ENCODE results near the gene SLC15A4. TPM values are rescaled to one million over a fixed set of nuclear protein-coding genes. Genes with fewer than 3 reads are reported as not detected.

Gene SLC15A4
- total and polyA plus RNA-seq, 4 experiments from 2014 or later = 2.0 to 14.6 (median 10.0) TPM

GRCh38 chr12:128747441-128747840, 76.3 kb downstream of the SLC15A4 start:
- Mint-ChIP-seq H3K27me3 (peaks cover 2% of the 10 kb centered on the region in 2 donors), H3K4me1 (peaks cover 0 to 1% (median 0%) of the 10 kb centered on the region in 4 donors), H3K36me3 (no peaks in the 10 kb centered on the region), H3K9me3 (peaks cover 0 to 3% (median 0%) of the 10 kb centered on the region in 8 donors), H3K27ac (no peak overlapping the region), H3K4me3 (no peak overlapping the region)
- ChIA-PET POLR2A (ENCODE audit: partially characterized antibody) (no interaction called here), CTCF (ENCODE audit: partially characterized antibody) (no interaction called here)
- no peak for DNase-seq
- intact Hi-C loops (cut with micrococcal nuclease) = no loop called here
- Histone ChIP-seq H3K27me3 (ENCODE audit: insufficient read depth, low read length) (no peaks in the 10 kb centered on the region), H3K4me3 (ENCODE audit: low read length in 2 of 2) (no peak overlapping the region), H3K4me1 (ENCODE audit: insufficient read depth, low read length) (no peaks in the 10 kb centered on the region), H3K9me3 (ENCODE audit: control insufficient read depth in 1 of 2, low read length in 2 of 2) (no peaks in the 10 kb centered on the region), H3K27ac (ENCODE audit: low read depth, low read length) (no peak overlapping the region), H3K36me3 (ENCODE audit: insufficient read depth, low read length) (no peaks in the 10 kb centered on the region)

- Histone ChIP-seq H3K27ac (ENCODE audit: low read depth, low read length) (no peak overlapping the region), H3K27me3 (ENCODE audit: insufficient read depth, low read length) (no peaks in the 10 kb centered on the region), H3K4me1 (ENCODE audit: insufficient read depth, low read length) (no peaks in the 10 kb centered on the region), H3K9me3 (ENCODE audit: control insufficient read depth in 1 of 2, low read length in 2 of 2) (no peaks in the 10 kb centered on the region), H3K4me3 (ENCODE audit: low read length in 2 of 2) (no peak overlapping the region), H3K36me3 (ENCODE audit: insufficient read depth, low read length) (no peaks in the 10 kb centered on the region)
- Mint-ChIP-seq H3K36me3 (no peaks in the 10 kb centered on the region), H3K27ac (peak overlapping the region in 2 of 7 donors; percentile 3 to 26), H3K4me1 (peaks cover 0 to 1% (median 0%) of the 10 kb centered on the region in 4 donors), H3K27me3 (peaks cover 2% of the 10 kb centered on the region in 2 donors), H3K4me3 (peak overlapping the region in 2 of 8 donors; percentile 18 to 19), H3K9me3 (peaks cover 0 to 5% (median 0%) of the 10 kb centered on the region in 8 donors)
- intact Hi-C loops (cut with micrococcal nuclease) = no loop called here
- no peak for DNase-seq
- POLR2A ChIA-PET (ENCODE audit: partially characterized antibody) = no interaction called here
- CTCF ChIA-PET (ENCODE audit: partially characterized antibody) = no interaction called here
Measured at GRCh38 chr12:128745772-128746689, 77.7 kb downstream of the SLC15A4 start.

DNA sequence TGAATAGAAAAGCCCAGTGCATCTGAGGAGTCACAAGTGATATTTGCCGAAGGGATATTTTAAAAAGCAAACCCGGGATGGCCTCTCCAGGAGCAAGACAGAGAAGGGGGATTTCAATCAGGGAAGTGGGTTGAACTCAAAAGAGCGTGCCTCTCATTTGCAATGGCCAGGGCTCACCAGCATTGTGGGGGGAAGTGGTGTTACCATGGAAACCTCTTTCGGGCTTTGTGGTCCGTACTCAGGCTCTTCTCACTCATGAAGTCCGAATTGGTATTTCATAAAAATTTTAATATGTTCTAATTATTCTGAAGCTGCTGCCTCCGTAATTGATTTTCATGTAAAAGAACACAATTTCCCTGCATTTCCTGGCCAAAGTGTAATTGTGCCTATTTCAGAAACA, 79.8 kb downstream of the SLC15A4 start:
- Histone ChIP-seq H3K4me3 (ENCODE audit: low read length in 2 of 2) (no peak overlapping the region), H3K27me3 (ENCODE audit: insufficient read depth, low read length) (no peaks in the 10 kb centered on the region), H3K4me1 (ENCODE audit: insufficient read depth, low read length) (no peaks in the 10 kb centered on the region), H3K36me3 (ENCODE audit: insufficient read depth, low read length) (no peaks in the 10 kb centered on the region), H3K27ac (ENCODE audit: low read depth, low read length) (no peak overlapping the region), H3K9me3 (ENCODE audit: control insufficient read depth in 1 of 2, low read length in 2 of 2) (no peaks in the 10 kb centered on the region)
- intact Hi-C loops (cut with micrococcal nuclease) = no loop called here
- Mint-ChIP-seq H3K4me1 (peaks cover 0 to 1% (median 0%) of the 10 kb centered on the region in 4 donors), H3K27me3 (peaks cover 0 to 2% of the 10 kb centered on the region in 2 donors), H3K36me3 (no peaks in the 10 kb centered on the region), H3K27ac (peak overlapping the region in 2 of 7 donors; percentile 58 to 60), H3K9me3 (peaks cover 0 to 11% (median 5%) of the 10 kb centered on the region in 8 donors), H3K4me3 (no peak overlapping the region)
- DNase-seq = no peak
- CTCF ChIA-PET (ENCODE audit: partially characterized antibody) = no interaction called here
- POLR2A ChIA-PET (ENCODE audit: partially characterized antibody) = no interaction called here

Other genes with a start within 250 kb of the SLC15A4 start
- not detected for gene GLT1D1, start 29.5 kb upstream of the SLC15A4 start, total RNA-seq
- not detected for gene GLT1D1, start 29.5 kb upstream of the SLC15A4 start, polyA plus RNA-seq